LNCaP clone FGC (cell line): ENCODE measurements around the gene CPNE4.

Experiments used
- DNase-seq: peaks from one replicate; pipeline ENCODE4 v3.0.0-alpha.2; 2011; ENCODE audit warnings: low read depth
- H3K4me3 ChIP-seq: 2 replicates; pipeline ENCODE4 v1.5.1; 2011; ENCODE audit warnings: mild to moderate bottlenecking, low read depth, low read length, control low read depth
- CTCF ChIP-seq: IDR thresholded peaks from 2 replicates; pipeline ENCODE4 v1.5.1; 2012; ENCODE audit warnings: mild to moderate bottlenecking; ENCODE audit not compliant: control insufficient read depth, insufficient read depth; ENCODE audit errors: extremely low read depth

The CPNE4 gene

GRCh38 chr3:131730581-131730980, 304.2 kb downstream of the CPNE4 start:
- DNase-seq = no peak
- H3K4me3 ChIP-seq = no peak overlapping the region
- TF ChIP-seq CTCF = no peak

- H3K4me3 ChIP-seq = no peak overlapping the region
- TF ChIP-seq CTCF = no peak
- DNase-seq = no peak
Measured at GRCh38 chr3:131729643-131730017, 305.2 kb downstream of the CPNE4 start.

GRCh38 chr3:131728898-131729642, 305.7 kb downstream of the CPNE4 start:
- no peak overlapping the region for H3K4me3 ChIP-seq
- DNase-seq = peak; percentile 28
- TF ChIP-seq CTCF = no peak

GRCh38 chr3:131725414-131725813, 309.4 kb downstream of the CPNE4 start:
- no peak for DNase-seq
- no peak for TF ChIP-seq CTCF
- H3K4me3 ChIP-seq = no peak overlapping the region

GRCh38 chr3:131723343-131723742, 311.5 kb downstream of the CPNE4 start:
- H3K4me3 ChIP-seq = no peak overlapping the region
- no peak for TF ChIP-seq CTCF
- no peak for DNase-seq

GRCh38 chr3:131717493-131717892, 317.3 kb downstream of the CPNE4 start:
- no peak for DNase-seq
- TF ChIP-seq CTCF = no peak
- no peak overlapping the region for H3K4me3 ChIP-seq

GRCh38 chr3:131716943-131717342, 317.9 kb downstream of the CPNE4 start:
- DNase-seq = no peak
- H3K4me3 ChIP-seq = no peak overlapping the region
- TF ChIP-seq CTCF = no peak
